ENCODE results near the gene ETV6. TPM values are rescaled to one million over a fixed set of nuclear protein-coding genes. Genes with fewer than 3 reads are reported as not detected.
A peak's percentile ranks its signal among the peaks of the same experiment; 100 is the strongest.

Gene ETV6
- total RNA-seq, 1 experiment from 2014 or later, result 14.1 TPM

DNA sequence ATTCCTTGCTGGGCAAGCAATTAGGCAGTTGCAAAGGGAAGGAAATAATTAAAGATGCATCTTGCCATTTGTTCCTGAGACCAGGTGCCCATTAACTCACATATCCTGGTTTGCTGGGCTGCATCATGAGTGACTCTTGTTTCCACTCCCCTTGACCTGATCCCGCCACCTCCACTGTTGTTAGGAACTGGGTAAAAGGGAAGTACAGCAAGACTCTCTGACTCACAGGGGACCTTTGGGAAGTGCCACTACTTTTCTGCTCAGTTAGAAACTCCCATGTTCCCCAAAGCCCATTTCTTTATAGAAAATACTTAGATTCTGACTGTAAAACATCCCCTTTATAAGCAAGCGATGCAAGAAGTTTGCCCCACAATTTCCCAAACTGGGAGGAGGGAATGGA lies 235.2 kb downstream of the ETV6 start:
- no peaks in the 10 kb centered on the region for H3K9me3 ChIP-seq (ENCODE audit: control insufficient read depth in 1 of 2, insufficient read depth in 1 of 2, low read depth in 1 of 2, low read length in 2 of 2)
- no peaks in the 10 kb centered on the region for H3K79me2 ChIP-seq (ENCODE audit: insufficient read depth, low read length)
- H3K9me2 ChIP-seq (ENCODE audit: insufficient read depth), result no peaks in the 10 kb centered on the region
- no TSS peak for BruUV-seq (replicated peaks)
- ChIA-PET CTCF (no interaction called here), RAD21 (ENCODE audit: low non-redundant PET in 1 of 2, low total read pairs in 2 of 2, uncharacterized antibody in 2 of 2, unreplicated experiment in 2 of 2) (no interaction called here), POLR2A (no interaction called here)
- H3K9ac ChIP-seq (ENCODE audit: low read length), result no peak overlapping the region
- peaks cover 0 to 23% of the 10 kb centered on the region in 2 experiments; a peak in 2 of 4 replicates for H3K4me1 ChIP-seq (ENCODE audit: control insufficient read depth in 1 of 2, insufficient read depth in 2 of 2, low read length in 2 of 2)
- intact Hi-C loops (cut with micrococcal nuclease), result no loop called here
- peak overlapping the region; percentile 18; the same call in 1 of the 2 replicates for H3K4me2 ChIP-seq (ENCODE audit: low read length)
- H2AFZ ChIP-seq (ENCODE audit: low read depth, low read length, poor library complexity, severe bottlenecking), result no peak overlapping the region
- DNase-seq (ENCODE audit: low read depth, low spot score), result no peak
- no peaks in the 10 kb centered on the region; a peak in 1 of 4 replicates for H3K36me3 ChIP-seq (ENCODE audit: control insufficient read depth in 1 of 2, insufficient read depth in 2 of 2, low read length in 2 of 2)
- no peaks in the 10 kb centered on the region for H3K27me3 ChIP-seq (ENCODE audit: insufficient read depth, low read length)
- no peaks in the 10 kb centered on the region for H4K20me1 ChIP-seq (ENCODE audit: insufficient read depth)
- no peak; the same call in 1 of the 2 replicates for ATAC-seq
- TF ChIP-seq, protein P1, sequence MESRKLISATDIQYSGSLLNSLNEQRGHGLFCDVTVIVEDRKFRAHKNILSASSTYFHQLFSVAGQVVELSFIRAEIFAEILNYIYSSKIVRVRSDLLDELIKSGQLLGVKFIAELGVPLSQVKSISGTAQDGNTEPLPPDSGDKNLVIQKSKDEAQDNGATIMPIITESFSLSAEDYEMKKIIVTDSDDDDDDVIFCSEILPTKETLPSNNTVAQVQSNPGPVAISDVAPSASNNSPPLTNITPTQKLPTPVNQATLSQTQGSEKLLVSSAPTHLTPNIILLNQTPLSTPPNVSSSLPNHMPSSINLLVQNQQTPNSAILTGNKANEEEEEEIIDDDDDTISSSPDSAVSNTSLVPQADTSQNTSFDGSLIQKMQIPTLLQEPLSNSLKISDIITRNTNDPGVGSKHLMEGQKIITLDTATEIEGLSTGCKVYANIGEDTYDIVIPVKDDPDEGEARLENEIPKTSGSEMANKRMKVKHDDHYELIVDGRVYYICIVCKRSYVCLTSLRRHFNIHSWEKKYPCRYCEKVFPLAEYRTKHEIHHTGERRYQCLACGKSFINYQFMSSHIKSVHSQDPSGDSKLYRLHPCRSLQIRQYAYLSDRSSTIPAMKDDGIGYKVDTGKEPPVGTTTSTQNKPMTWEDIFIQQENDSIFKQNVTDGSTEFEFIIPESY (IDR thresholded peaks at IDR 0.05; ENCODE audit: extremely low read depth, insufficient replicate concordance, low read length), result no peak
- TF ChIP-seq EZH2 (IDR thresholded peaks at IDR 0.05) (no peak), CBX3 (IDR thresholded peaks at IDR 0.05; ENCODE audit: low read depth) (no peak), RAD21 (IDR thresholded peaks at IDR 0.05; ENCODE audit: low read depth) (no peak), SIN3A (IDR thresholded peaks at IDR 0.05; ENCODE audit: low read depth) (no peak), YY1 (IDR thresholded peaks at IDR 0.05; ENCODE audit: extremely low read depth, insufficient replicate concordance, low read depth, low read length) (no peak), FOSL1 (IDR thresholded peaks at IDR 0.05; ENCODE audit: low read depth) (no peak), SRF (IDR thresholded peaks at IDR 0.05; ENCODE audit: low read depth) (no peak), EZH2phosphoT487 (IDR thresholded peaks at IDR 0.05; ENCODE audit: borderline replicate concordance) (no peak), TCF7L2 (IDR thresholded peaks at IDR 0.05; ENCODE audit: borderline replicate concordance, extremely low read depth, insufficient read depth, insufficient read length) (no peak), CEBPB (IDR thresholded peaks at IDR 0.05; ENCODE audit: low read depth) (no peak), JUND (IDR thresholded peaks at IDR 0.05) (no peak), ZFX (IDR thresholded peaks at IDR 0.05) (no peak), SP1 (IDR thresholded peaks at IDR 0.05; ENCODE audit: low read depth) (no peak), POLR2A (IDR thresholded peaks at IDR 0.05; ENCODE audit: borderline replicate concordance, extremely low read depth, insufficient read depth, insufficient read length) (no peak), EGR1 (IDR thresholded peaks at IDR 0.05; ENCODE audit: low read depth) (no peak), ELF1 (IDR thresholded peaks at IDR 0.05; ENCODE audit: borderline replicate concordance, low read depth) (no peak)
- TF ChIP-seq, protein P2, sequence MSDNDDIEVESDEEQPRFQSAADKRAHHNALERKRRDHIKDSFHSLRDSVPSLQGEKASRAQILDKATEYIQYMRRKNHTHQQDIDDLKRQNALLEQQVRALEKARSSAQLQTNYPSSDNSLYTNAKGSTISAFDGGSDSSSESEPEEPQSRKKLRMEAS (IDR thresholded peaks at IDR 0.05), result no peak
- TF ChIP-seq, protein P3, sequence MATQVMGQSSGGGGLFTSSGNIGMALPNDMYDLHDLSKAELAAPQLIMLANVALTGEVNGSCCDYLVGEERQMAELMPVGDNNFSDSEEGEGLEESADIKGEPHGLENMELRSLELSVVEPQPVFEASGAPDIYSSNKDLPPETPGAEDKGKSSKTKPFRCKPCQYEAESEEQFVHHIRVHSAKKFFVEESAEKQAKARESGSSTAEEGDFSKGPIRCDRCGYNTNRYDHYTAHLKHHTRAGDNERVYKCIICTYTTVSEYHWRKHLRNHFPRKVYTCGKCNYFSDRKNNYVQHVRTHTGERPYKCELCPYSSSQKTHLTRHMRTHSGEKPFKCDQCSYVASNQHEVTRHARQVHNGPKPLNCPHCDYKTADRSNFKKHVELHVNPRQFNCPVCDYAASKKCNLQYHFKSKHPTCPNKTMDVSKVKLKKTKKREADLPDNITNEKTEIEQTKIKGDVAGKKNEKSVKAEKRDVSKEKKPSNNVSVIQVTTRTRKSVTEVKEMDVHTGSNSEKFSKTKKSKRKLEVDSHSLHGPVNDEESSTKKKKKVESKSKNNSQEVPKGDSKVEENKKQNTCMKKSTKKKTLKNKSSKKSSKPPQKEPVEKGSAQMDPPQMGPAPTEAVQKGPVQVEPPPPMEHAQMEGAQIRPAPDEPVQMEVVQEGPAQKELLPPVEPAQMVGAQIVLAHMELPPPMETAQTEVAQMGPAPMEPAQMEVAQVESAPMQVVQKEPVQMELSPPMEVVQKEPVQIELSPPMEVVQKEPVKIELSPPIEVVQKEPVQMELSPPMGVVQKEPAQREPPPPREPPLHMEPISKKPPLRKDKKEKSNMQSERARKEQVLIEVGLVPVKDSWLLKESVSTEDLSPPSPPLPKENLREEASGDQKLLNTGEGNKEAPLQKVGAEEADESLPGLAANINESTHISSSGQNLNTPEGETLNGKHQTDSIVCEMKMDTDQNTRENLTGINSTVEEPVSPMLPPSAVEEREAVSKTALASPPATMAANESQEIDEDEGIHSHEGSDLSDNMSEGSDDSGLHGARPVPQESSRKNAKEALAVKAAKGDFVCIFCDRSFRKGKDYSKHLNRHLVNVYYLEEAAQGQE (IDR thresholded peaks at IDR 0.05; ENCODE audit: low read depth), result no peak
- TF ChIP-seq, protein P4, sequence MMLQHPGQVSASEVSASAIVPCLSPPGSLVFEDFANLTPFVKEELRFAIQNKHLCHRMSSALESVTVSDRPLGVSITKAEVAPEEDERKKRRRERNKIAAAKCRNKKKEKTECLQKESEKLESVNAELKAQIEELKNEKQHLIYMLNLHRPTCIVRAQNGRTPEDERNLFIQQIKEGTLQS (IDR thresholded peaks at IDR 0.05), result no peak
- H3K4me3 ChIP-seq (replicated peaks in 1 of 2; ENCODE audit: low read depth in 1 of 2, low read length in 2 of 2), result no peak overlapping the region
- H3K27ac ChIP-seq (ENCODE audit: low read depth, low read length), result no peak overlapping the region
